Fibroblast of skin of left quadriceps (primary cell): ENCODE data around the gene PRPF19.

Experiments
- DNase-seq, 2 experiments: peaks; one replicate each; pipeline ENCODE4 v3.0.0-alpha.2; 2013; ENCODE audit warnings: low read depth in 2 of 2

The PRPF19 gene

DNA sequence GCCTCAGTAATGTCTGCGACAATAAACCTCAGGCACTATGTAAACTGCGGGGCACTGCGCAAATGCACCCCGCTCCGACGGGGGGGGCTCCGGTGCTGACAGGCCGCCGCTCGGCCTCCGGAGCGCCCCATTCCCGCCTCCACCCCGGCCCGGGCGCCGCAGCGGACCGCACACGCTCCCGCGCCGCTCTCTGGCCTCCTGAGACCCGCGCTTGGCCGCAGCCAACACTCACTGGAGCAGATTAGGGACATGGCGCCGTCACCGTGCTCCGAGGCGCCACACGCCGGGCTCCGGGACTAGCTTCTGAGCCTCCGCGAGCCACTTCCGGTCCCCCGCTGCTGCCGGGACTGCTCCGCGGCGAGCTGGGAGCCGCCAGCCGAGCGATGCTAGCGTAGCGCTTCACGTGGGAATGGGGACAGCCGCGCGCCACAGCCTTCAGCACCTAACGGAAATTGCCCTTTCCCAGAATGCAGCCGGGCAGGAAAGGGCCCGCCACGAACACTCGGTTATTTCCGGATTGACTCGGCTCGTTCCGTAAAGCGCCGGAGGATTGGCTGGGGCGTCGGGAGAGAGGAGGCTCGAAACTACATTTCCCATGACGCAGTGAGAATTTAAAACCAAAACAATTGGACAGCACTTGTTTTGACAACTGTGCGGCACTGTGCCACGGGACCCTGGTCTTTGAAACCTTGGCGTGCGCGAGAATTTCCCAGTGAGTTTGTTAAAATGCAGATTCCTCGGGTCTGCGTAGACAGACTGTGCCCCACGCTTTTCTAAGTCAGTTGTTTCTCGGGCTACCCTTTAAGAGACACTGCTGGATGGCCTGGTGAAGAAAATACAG, at the start of gene PRPF19:
PRPF19 (minus strand) TSS at position 454 of the 841 bp plus-strand sequence; CDS start at position 251, 203 bp downstream.
- DNase-seq = peak; percentile 90 to 91

DNA sequence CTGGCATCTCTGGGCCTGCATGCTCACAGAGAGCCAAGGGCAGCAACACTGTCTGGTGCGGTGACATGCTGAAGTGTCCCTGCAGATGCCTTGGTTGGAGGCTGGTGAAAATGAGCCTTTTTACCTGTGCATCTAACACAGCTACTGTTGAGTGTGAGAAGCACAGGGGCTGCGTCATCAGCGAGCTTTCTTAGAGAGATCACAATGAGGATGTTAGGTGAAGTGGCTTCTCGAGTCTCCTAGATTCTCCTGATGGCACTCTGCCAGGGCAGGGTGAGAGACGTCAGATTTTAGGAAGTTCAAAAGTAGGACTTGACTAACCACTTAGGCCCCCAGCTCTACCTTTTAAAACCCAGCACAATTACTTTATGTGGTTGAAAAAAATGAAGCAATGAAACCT, 49.2 kb upstream of the PRPF19 start:
- DNase-seq = no peak

DNA sequence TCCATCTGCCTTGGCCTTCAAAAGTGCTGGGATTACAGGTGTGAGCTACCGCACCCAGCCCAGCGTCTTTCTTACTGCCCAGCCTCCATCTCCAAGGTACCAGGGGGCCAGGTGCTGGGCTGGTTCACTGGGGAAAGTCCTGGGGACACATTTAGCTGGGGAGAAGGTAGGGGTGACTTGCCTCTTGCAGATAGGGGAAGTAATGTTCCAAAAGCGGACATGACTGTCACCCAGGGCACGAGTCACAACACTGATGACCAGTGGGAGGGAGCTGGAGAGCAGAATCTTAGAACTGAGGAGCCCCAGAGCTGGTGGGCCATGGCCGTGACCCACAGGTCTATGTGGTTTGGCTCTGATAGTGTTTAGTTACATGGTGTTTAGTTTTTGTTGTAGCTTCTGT, 48.0 kb upstream of the PRPF19 start:
- no peak for DNase-seq

DNA sequence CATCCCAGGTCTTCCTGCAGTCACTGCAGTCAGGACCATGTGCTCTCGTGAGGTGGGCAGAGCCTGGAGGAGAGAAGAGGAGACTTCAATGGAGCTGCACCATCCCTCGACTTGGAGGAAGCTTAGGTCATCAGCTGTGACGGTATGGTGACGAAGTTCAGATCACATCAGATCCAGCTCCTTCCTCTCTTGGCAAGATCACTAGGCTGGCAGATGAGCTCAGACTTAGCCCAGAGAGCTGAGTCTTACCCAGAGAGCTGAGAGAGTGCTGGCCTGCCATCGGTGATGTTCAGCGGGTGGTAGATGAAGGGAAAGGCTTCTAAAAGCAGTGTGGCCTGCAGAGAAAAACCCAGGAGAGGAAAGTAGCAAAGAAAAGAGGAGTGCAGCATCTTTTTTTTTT, 47.4 kb upstream of the PRPF19 start:
- DNase-seq = no peak

DNA sequence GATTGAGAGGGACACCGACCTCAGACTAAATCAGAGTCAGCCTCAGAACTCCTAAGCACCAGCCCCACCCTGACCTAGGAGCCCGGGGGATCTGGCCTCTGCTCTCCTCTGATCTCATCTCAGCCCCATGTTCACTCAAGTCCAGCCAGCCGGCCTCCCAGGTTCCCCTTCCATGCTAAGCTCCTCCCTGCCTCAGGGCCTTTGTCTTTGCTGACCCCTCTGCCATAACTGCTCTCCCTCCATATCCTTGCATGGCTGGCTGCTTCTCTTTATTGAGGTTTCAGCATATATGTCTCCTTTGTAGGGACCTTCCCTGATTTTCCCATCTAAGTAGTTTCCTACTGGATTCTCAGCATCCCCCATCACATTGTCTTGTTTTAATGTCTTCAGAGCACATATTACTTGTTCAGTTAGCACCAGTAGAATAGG, 46.4 kb upstream of the PRPF19 start:
- no peak for DNase-seq

DNA sequence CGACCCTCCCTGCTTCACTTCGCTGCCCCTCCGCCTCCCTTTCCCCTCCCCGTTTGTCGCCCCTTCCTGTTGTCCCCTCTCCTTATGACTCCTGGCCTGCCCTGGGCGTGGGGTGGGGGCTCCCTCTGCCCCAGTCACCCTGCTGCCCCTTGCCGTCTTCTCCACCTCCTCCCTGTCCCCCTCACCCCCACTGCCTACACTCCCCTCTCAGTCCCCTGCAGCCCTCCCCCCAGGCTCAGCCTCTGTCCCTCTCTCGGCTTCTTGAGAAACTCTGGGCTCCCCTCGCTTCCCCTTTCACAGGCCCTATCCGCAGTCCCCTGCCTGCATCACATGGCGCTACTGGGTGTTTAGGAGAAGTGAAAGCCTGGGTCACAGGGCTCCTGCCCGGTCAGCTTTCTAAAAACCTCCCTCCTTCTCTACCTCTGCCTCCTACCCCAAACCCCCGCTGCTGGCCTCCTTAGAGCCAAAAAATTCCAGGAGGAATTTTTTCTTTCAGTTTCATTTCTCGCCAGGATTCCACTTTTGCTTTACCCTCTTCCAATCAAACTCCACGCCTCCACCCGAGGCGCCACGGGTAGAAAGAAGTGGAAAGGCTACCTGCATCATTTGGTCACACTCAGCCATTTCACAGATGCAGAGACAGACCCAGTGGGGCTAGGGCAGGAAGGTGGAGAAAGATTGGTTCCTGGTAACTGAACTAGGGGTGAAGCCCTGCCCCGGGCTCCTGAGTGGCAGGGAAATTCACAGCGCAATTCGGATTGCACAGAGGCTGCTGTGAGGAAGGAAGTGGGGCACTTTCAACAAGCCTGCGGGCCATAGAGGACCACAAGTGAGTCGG, 45.7 kb upstream of the PRPF19 start, which contains the start of gene SLC15A3:
SLC15A3 (minus strand) TSS at position 273 of the 838 bp plus-strand sequence. CDS start 625 bp downstream, outside the sequence.
- peak; percentile 8 to 14 for DNase-seq

DNA sequence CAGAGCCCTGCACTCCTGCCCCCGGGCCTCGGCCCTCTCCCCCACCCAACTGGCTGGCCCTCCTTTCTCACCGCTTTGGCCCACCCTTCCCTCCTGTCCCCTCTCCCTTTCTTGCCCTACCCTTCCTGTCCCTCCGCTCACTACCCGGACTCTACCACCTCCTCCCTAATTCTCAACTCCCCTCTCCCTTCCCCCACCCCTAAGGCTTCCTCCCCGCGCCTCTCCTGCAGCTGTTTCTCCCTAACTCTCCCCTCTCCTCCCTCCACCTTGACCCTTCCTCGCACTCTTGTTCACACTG, 45.2 kb upstream of the PRPF19 start:
- DNase-seq = no peak

DNA sequence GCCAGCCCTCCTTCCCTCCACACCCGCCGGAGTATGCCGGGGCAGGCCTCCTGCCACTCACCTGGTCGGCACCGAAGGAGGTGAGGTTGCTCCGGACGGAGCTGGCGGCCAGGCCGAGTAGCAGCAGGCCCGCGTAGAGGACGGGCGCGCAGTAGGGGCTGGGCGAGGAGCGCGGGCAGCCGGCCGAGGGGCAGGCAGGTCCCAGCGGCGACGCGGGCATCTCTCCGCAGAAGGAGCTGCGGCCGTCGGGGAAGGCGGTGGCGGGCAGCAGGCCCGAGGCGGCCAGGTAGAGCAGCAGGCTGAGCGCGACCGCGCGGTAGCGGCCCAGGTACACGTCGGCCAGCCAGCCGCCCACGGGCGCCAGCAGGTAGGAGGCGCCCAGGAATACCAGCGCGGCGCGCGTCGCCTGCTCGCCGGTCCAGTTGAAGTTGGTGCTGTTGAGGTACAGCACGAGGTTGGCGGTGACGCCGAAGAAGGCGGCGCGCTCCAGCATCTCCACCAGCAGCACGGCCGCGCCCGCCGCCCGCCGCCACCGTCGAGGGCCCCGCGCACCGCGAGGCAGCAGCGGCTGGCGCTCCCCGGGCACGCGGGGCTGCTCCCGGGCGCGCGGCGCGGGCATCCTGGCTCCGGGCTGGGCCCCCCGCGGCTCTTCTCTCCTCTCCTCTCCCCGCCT, 44.7 kb upstream of the PRPF19 start:
- no peak for DNase-seq

DNA sequence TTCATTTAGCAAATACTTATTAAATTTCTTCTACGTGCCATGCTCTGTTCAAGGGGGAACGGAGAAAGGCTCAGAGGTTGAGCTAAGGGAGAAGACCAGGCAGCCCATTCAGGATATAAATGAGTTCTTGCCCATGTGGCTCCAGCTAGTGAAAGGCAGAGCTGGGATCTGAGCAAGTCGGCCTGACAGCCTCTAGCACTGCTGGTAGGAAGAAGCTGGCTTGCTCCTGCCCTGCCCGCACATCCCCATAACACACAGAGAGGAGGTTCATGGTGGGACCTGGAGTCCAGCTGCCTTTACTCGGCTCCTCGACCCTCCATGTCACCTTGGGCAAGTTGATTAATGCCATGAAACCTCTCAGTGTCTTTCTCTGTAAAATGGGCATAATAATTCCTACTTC, 43.6 kb upstream of the PRPF19 start:
- DNase-seq = no peak

DNA sequence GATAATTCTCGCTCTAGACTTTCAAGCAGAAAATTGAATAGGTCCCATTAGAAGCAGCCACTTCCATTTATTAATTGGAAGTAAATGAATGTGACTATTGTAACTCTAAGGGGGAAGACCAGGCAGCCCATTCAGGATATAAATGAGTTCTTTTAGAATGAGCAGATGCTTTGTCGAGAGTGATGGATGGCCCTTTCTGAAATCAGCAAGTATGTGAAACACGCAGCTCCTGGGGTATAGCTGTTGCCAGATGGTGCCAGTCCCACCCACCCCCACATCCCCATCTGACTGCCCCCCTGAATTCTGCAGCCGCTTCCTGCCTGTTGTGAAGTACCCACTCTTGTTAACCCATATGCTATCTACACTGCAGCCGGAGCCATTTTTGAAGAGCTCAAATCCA, 41.9 kb upstream of the PRPF19 start:
- no peak for DNase-seq

DNA sequence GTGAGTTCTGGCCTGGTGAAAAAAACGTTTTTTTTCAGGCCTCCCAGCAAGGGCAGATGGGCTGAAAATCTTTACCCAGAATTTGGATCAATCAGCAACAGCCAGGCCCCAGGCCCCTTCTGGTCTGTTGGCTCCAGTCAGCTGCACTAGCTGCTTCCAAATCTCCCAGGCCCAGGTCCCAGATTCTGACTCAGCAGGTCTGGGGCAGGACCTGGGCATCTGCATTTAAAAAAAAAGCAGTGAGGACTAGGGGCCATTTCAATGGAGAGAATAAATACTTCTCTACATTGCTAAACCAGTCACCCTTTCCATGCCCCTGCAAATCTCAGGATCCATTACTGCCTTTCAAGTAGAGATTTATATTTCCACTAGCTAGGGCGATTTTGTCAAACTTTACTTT, 41.3 kb upstream of the PRPF19 start:
- no peak for DNase-seq

DNA sequence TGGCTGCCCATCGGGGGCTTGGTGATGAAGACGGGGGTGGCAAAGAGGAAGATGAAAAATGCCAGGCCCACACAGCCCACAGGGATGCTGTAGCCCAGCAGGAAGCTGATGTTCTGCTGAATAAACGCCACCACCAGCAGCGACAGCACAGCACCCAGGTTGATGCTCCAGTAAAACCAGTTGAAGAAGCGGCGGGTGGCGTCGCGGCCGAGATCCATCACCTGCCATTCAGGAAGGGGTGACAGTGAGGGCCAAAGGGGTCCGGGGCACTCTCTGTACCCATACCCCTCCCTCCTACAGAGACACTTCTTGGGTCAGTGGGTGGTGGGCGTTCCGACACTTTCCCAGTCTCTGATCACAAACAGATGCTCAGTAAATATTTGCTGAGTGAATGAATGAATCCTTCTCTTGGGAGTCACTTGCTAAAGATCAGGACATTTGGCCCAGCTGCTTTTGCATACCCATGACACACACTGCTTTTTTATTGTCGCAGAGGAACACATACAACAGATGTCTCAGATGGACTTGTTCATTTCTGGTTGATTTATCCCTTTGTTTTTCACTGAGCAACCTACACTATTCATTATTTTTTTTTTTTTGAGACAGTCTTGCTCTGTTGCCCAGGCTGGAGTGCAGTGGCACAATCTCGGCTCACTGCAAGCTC, 40.3 kb upstream of the PRPF19 start:
- no peak for DNase-seq

DNA sequence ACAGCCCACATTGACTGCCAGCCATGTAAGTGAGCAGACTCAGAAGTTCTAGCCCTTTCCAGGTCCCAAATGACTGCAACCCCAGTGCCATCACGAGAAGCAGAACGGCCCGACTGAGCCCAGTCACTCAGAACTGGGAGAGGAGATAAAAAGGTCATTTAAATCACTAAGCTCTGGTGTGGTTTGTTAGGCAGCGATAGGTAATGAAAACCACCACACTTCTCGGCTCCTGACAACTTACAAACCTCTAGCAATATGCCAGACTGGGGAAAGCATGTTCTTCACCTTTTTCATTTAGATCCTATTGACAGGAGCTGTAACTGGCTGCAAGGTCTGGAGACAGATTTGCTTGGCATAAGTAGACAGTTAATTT, 38.9 kb upstream of the PRPF19 start:
- no peak for DNase-seq

DNA sequence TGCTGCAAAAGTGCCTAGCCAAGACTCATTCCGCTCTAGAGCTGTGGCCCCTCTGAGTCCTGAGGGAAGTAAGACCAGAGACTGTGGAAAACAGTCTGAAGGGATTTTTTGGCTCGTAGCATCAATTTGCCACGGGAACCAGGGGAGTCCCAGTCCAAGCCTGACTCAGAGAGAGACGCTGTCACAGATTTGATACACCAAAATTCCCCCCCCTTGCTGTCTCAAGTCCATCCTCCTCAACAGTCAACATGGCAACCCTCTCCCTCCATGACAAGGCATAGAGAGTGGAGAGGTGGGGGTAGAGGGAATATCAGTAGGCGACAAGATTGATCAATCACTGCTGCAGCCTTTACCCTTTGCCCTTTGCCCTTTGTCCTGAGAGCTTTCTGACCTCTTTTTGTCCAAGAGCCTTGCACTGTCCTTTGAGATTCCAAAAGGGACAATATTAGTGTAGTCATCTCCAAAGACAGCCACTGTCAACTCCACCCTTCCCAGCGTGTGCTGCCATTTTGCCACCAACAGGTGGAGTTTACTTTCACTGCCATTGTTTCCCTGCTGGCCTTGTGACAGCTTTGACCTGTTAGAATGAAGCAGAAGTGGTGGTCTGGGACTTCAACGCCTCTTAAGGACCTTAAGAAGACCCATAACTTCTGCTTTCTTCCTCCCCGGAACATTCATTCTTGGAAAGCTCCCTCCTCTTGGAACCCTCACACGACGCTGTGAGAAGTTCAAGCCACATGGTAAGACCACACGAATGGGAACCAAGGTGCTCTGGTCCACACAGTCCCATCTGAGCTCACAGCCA, 38.3 kb upstream of the PRPF19 start:
- no peak for DNase-seq

DNA sequence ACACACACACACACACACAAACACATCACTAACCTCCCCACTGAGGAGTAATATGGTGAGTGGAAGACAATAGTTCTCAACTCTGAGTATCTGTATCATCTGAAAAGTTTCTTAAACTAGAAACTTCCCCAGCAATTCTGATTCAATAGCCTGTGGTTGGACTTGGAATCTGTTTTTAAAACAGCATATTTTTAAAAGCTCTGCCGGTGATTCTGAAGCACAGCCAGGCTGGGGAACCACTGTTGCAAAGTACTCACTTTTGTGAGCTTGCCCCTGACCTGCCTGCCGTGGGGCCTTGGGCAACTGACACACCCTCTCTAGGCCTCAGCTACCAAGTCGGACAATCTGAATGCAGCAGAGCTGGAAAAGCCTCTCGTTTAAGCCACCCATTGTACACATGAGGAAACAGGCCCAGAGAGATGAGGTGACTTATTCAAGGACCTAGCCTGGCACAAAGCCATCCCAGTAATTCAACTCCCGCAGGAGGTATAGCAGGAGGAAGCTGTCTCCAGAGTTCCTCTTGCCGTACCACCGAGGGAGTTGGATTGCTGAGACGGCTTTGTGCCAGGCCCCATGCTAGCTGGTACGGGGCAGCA, 36.7 kb upstream of the PRPF19 start:
- no peak for DNase-seq

DNA sequence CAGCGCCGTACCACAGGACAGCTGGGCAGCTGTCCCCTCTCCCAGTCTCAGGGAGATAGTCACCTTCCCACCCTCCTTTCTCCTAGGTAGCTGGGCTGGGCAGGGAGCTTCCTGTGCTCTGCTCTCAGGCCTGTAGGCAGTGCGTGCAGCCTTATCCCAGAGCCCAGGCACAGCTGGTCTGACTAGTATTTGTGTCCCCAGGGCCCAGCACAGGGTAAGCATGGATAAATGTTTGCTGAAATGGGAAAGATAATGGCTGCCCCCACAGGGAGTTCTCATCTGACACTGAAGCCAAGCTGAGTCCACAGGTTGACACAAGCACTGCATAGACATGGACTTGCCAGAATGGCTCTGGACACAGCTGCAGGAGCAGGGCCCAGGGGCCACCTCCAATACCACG, 35.8 kb upstream of the PRPF19 start:
- DNase-seq = no peak

DNA sequence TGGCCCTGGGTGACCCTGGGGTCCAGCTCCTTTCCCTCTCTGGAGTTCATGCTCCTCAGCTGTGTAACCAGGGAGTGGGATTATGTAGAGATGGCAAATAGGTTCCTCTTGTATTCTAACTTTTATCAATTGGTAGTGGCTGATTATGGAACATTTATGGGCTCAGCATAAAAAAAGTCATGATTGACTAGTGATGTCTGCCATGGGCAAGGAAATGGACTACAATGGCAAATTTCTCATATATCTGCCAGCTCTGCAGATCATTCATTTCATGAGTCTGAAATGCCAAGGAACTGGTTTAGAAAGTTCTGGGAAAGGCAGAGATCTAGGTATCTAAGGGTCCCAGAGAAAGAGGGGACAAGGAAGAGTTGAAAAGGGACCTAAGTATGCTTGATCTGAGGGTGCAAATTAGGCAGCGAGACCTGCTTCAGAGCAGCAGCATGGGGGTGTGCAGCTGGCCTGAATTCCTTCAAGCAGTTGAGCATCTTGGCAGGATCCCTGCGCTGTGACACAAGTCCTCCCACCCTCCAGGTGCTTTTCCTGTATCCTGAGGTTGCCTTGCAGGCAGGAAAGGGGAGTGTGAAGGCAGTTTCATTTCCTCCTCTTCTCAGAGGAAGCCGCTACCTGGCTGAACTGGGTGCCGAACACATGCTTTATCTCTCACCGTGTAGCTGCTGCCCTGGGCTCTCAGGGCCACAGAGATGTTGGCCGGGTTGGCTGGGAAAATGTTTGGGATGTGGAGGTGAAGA, 35.2 kb upstream of the PRPF19 start:
- no peak for DNase-seq

DNA sequence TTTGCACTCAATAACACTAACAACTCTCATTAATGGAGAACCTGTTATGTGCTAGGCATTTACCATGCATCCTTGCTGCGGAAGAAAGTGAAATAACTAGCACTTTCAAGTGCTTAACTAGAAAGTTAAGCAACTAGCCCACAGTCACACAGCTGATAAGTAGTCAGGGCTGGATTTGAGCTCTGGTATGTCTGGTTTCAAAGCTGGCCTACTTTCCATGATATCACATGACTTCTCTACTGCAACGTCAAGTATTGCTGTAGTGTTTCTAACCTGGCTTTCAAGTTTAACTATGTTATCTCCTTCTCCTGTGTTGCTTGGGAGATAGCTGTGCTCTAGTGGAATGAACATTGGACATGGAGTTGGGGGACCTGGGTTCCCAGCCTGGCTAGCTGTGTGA, 33.5 kb upstream of the PRPF19 start:
- DNase-seq = no peak

DNA sequence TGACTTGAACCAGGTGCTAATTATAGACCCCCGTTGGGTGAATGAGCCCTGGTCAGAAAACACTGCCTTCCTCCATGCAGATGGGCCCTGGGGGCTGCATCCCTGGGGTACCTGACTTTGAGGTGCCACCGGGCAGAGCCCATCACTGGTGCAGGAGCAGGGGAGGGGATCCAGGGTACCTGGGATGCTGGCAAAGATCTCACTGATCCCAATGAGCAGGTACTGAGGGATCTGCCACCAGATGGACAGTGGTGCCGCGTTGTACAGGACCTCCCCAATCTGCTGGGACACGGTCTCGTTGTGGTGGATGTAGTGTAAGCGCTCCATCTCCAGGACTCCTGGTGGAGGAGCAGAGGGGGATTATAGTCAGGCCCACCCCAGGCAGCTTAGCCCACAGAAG, 32.9 kb upstream of the PRPF19 start:
- no peak for DNase-seq

DNA sequence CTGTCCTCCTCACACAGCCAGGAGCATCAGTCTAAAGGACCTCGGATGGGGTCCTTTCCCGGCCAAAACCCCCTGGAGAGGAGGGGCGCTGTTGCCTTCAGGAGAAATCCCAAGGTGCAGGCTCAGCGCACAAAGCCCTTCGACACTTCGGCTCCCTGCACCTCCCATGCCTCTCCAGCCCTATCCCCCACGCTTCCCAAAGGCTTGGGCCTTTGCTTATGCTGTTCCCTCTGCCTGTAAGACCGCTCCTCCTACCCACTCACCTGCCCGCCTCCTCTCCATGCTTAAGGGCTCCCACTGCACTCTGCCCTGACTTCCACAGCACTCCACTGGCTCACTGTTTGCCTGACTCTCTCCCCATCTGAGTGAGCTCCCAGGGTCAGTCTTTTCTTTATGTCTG, 32.1 kb upstream of the PRPF19 start:
- DNase-seq = no peak
